Neural progenitor cell (in vitro differentiated cells): ENCODE results near the gene C6orf120.

Source experiments
- CTCF ChIP-seq: fragments of 200-600 bp; sonication (generic); IDR thresholded peaks from 2 replicates; pipeline ENCODE4 v1.5.1; 2017; ENCODE audit warnings: antibody characterized with exemption, mild to moderate bottlenecking
- EZH2 ChIP-seq: fragments of 200-600 bp; sonication (generic); IDR thresholded peaks from 2 replicates; pipeline ENCODE4 v1.6.1; 2017; ENCODE audit warnings: antibody characterized with exemption, mild to moderate bottlenecking, moderate library complexity

- TF ChIP-seq CTCF = no peak
- no peak for TF ChIP-seq EZH2
These were observed 8.1 kb downstream of the C6orf120 start for GRCh38 chr6:169710009-169710408.
